HG03558 (cell line): ENCODE results near the gene DBI.
"Not testable (repeated sequence)": the region's sequence is repeated elsewhere in the genome, so short reads cannot be mapped to it uniquely, and the experiment has no call there.

Source experiments
- ATAC-seq: cut with Tn5 transposase; IDR thresholded peaks from one replicate; pipeline ENCODE4 v1.9.1; 2021; ENCODE audit warnings: moderate number of reproducible peaks; ENCODE audit not compliant: unreplicated experiment; ENCODE audit errors: extremely low read depth

DBI gene

GRCh38 chr2:119389615-119390306, 23.0 kb downstream of the DBI start:
- ATAC-seq, result no peak

GRCh38 chr2:119393971-119394748, 27.4 kb downstream of the DBI start:
- ATAC-seq, result no peak

- ATAC-seq, result no peak
Measured at GRCh38 chr2:119397196-119397595, 30.4 kb downstream of the DBI start.

GRCh38 chr2:119402106-119402505, 35.3 kb downstream of the DBI start:
- no peak for ATAC-seq

GRCh38 chr2:119402645-119403560, 36.1 kb downstream of the DBI start:
- ATAC-seq, result no peak

- not testable (repeated sequence) for ATAC-seq
Measured at GRCh38 chr2:119403618-119404017, 36.8 kb downstream of the DBI start.

- no peak for ATAC-seq
Measured at GRCh38 chr2:119405151-119405550, 38.4 kb downstream of the DBI start.

- no peak for ATAC-seq
Measured at GRCh38 chr2:119407430-119408220, 40.8 kb downstream of the DBI start.

GRCh38 chr2:119408221-119408619, 41.4 kb downstream of the DBI start:
- no peak for ATAC-seq

- no peak for ATAC-seq
Measured at GRCh38 chr2:119409506-119409905, 42.7 kb downstream of the DBI start.

GRCh38 chr2:119414894-119415293, 48.1 kb downstream of the DBI start:
- no peak for ATAC-seq

- ATAC-seq, result no peak
Measured at GRCh38 chr2:119415630-119416029, 48.9 kb downstream of the DBI start.

- ATAC-seq, result no peak
Measured at GRCh38 chr2:119416299-119416923, 49.6 kb downstream of the DBI start.

- no peak for ATAC-seq
Measured at GRCh38 chr2:119417908-119418307, 51.1 kb downstream of the DBI start.

- ATAC-seq, result no peak
Measured at GRCh38 chr2:119419065-119419464, 52.3 kb downstream of the DBI start.

GRCh38 chr2:119419803-119420508, 53.2 kb downstream of the DBI start:
- ATAC-seq, result no peak

- ATAC-seq, result no peak
Measured at GRCh38 chr2:119421304-119421703, 54.5 kb downstream of the DBI start.

GRCh38 chr2:119421741-119422140, 55.0 kb downstream of the DBI start:
- no peak for ATAC-seq
